HUDEP-2 (cell line): ENCODE results near the gene NFE2L1.
"Not testable (repeated sequence)": the region's sequence is repeated elsewhere in the genome, so short reads cannot be mapped to it uniquely, and the experiment has no call there.

Source experiments
- DNase-seq, 76 experiments: peaks; one replicate each; lab custom pipeline; 2025; ENCODE audit not compliant: unreplicated experiment in 76 of 76; lab: John Stamatoyannopoulos, UW

NFE2L1 gene

GRCh38 chr17:48023400-48024148, 24.6 kb upstream of the NFE2L1 start:
- DNase-seq: peak in 74 of 76 experiments; percentile 30 to 95 (median 83)

GRCh38 chr17:48024149-48025039, 23.8 kb upstream of the NFE2L1 start:
- DNase-seq: peak in 72 of 76 experiments; percentile 15 to 83 (median 65)

- DNase-seq: peak in 75 of 76 experiments; percentile 46 to 99 (median 96)
Observed at GRCh38 chr17:48025040-48025903, 22.9 kb upstream of the NFE2L1 start.

GRCh38 chr17:48025904-48026501, 22.2 kb upstream of the NFE2L1 start:
- peak in 4 of 76 experiments; percentile 6 to 22 (median 14) for DNase-seq

- DNase-seq: peak in 75 of 76 experiments; percentile 12 to 95 (median 88)
Observed at GRCh38 chr17:48026502-48027321, 21.4 kb upstream of the NFE2L1 start.

- DNase-seq: no peak
Observed at GRCh38 chr17:48027322-48027981, 20.7 kb upstream of the NFE2L1 start.

GRCh38 chr17:48028736-48029135, 19.4 kb upstream of the NFE2L1 start:
- no peak for DNase-seq

GRCh38 chr17:48030531-48030930, 17.6 kb upstream of the NFE2L1 start:
- no peak for DNase-seq

- no peak for DNase-seq
Observed at GRCh38 chr17:48031966-48032365, 16.2 kb upstream of the NFE2L1 start.

GRCh38 chr17:48034734-48035133, 13.4 kb upstream of the NFE2L1 start:
- not testable (repeated sequence) for DNase-seq

GRCh38 chr17:48036693-48037035, 11.5 kb upstream of the NFE2L1 start:
- DNase-seq: peak in 1 of 76 experiments; percentile 29

GRCh38 chr17:48037036-48037837, 10.9 kb upstream of the NFE2L1 start, which contains the start of gene COPZ2:
Gene COPZ2, minus strand, starts transcription at chr17:48037797. Its CDS starts 20 bp downstream, at chr17:48037777.
- DNase-seq: peak in 53 of 76 experiments; percentile 5 to 70 (median 44)

GRCh38 chr17:48037838-48038323, 10.3 kb upstream of the NFE2L1 start:
- no peak for DNase-seq

- no peak for DNase-seq
Observed at GRCh38 chr17:48038687-48039086, 9.5 kb upstream of the NFE2L1 start.

GRCh38 chr17:48043176-48043575, 5.0 kb upstream of the NFE2L1 start:
- no peak for DNase-seq

- no peak for DNase-seq
Observed at GRCh38 chr17:48044851-48045250, 3.3 kb upstream of the NFE2L1 start.

- no peak for DNase-seq
Observed at GRCh38 chr17:48045316-48046001, 2.7 kb upstream of the NFE2L1 start.
